Measurements from ENCODE around the gene KPNA4. TPM values are rescaled to one million over a fixed set of nuclear protein-coding genes. Genes with fewer than 3 reads are reported as not detected.

KPNA4 gene
- total and polyA plus RNA-seq, 2 donors (not counting 3 experiments of a cell fraction or from before 2014, with no cell fraction given), result 12.2 to 70.1 TPM

DNA sequence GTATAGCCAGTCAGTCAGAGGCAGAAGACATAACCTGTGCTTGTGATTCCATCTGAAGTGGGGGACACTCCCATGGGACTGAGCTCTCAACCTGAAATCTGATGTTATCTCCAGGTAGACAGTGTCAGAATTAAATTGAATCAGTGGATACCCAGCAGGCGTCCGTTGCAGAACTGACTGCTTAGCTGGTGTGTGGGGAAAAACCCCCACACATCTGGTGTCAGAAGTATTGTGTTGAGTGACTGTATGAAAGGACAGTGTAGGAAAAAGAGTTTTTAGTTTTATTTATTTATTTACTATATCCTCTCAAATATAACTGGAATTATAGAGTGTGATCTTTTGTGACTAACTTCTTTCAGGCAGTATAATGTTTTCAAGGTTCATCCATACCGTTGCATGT lies 10.4 kb downstream of the KPNA4 start:
- no peaks in the 10 kb centered on the region for H3K27me3 ChIP-seq (ENCODE audit: control insufficient read depth in 2 of 2, insufficient read depth in 2 of 2, low read length in 2 of 2)
- H3K9ac ChIP-seq (replicated peaks; ENCODE audit: extremely low read depth, insufficient read depth, low read length), result no peak overlapping the region
- H3K9me3 ChIP-seq (replicated peaks; ENCODE audit: control insufficient read depth, insufficient read depth, low read length), result no peaks in the 10 kb centered on the region
- dilution Hi-C loops (cut with MboI; ENCODE audit: extremely low pct_ligation_motif_present, low sequenced_read_pairs), result no loop called here
- DNase-seq (ENCODE audit: low read depth, low spot score) (no peak), FAIRE-seq (no peak)
- intact Hi-C loops (cut with micrococcal nuclease), result no loop called here
- no peak overlapping the region for H2AFZ ChIP-seq (ENCODE audit: low read depth, low read length)
- H3K79me2 ChIP-seq (ENCODE audit: control insufficient read depth, insufficient read depth, low read length), result peaks cover 99% of the 10 kb centered on the region
- no peak overlapping the region for H3K27ac ChIP-seq (ENCODE audit: insufficient read depth, low read depth, low read length)
- POLR2A ChIA-PET, result interaction anchor here (1.0 kb wide), 1 partner anchor 11 kb away, joined by 3 read pairs; no protein-coding TSS in a partner anchor
- H3K4me3 ChIP-seq (replicated peaks in 1 of 3; ENCODE audit: insufficient read depth in 1 of 3, low read depth in 1 of 3, low read length in 3 of 3), result no peak overlapping the region
- H3K9me1 ChIP-seq (replicated peaks; ENCODE audit: control insufficient read depth, extremely low read depth, insufficient read depth, low read length), result no peaks in the 10 kb centered on the region
- peaks cover 0 to 2% of the 10 kb centered on the region in 2 experiments for H3K36me3 ChIP-seq (ENCODE audit: control insufficient read depth in 2 of 2, extremely low read depth in 1 of 2, insufficient read depth in 2 of 2, low read length in 2 of 2)
- no TSS peak for BruUV-seq (replicated peaks)
- TF ChIP-seq EZH2 (IDR thresholded peaks at IDR 0.05; ENCODE audit: borderline replicate concordance, low read depth, low read length, severe bottlenecking), result no peak
- no peak for TF ChIP-seq FOS (IDR thresholded peaks at IDR 0.05; ENCODE audit: borderline replicate concordance, insufficient read depth, low read length)
- no peak for TF ChIP-seq GATA2 (IDR thresholded peaks at IDR 0.05; ENCODE audit: insufficient read depth, insufficient read length, low read depth, low read length)
- TF ChIP-seq JUN (IDR thresholded peaks at IDR 0.05; ENCODE audit: borderline replicate concordance, insufficient read depth, insufficient read length, low read depth), result no peak
- TF ChIP-seq, protein P1, sequence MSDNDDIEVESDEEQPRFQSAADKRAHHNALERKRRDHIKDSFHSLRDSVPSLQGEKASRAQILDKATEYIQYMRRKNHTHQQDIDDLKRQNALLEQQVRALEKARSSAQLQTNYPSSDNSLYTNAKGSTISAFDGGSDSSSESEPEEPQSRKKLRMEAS (IDR thresholded peaks at IDR 0.05; ENCODE audit: insufficient read depth, insufficient read length), result no peak
- TF ChIP-seq POLR2AphosphoS5 (IDR thresholded peaks at IDR 0.05; ENCODE audit: insufficient read depth, low read depth, low read length), result no peak
- TF ChIP-seq, protein P2, sequence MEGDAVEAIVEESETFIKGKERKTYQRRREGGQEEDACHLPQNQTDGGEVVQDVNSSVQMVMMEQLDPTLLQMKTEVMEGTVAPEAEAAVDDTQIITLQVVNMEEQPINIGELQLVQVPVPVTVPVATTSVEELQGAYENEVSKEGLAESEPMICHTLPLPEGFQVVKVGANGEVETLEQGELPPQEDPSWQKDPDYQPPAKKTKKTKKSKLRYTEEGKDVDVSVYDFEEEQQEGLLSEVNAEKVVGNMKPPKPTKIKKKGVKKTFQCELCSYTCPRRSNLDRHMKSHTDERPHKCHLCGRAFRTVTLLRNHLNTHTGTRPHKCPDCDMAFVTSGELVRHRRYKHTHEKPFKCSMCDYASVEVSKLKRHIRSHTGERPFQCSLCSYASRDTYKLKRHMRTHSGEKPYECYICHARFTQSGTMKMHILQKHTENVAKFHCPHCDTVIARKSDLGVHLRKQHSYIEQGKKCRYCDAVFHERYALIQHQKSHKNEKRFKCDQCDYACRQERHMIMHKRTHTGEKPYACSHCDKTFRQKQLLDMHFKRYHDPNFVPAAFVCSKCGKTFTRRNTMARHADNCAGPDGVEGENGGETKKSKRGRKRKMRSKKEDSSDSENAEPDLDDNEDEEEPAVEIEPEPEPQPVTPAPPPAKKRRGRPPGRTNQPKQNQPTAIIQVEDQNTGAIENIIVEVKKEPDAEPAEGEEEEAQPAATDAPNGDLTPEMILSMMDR (IDR thresholded peaks at IDR 0.05; ENCODE audit: extremely low read depth in 1 of 2, insufficient read depth in 1 of 2, low read depth in 1 of 2, low read length in 2 of 2), result no peak
- TF ChIP-seq POLR2A (IDR thresholded peaks at IDR 0.05; ENCODE audit: low read depth, low read length), result no peak
- no peak for TF ChIP-seq MYC (IDR thresholded peaks at IDR 0.05; ENCODE audit: low read depth, low read length)
- H3K4me2 ChIP-seq (ENCODE audit: insufficient read depth, low read length), result no peak overlapping the region
- H4K20me1 ChIP-seq (replicated peaks; ENCODE audit: control insufficient read depth, extremely low read depth, insufficient read depth, low read length), result peaks cover 36% of the 10 kb centered on the region
- CTCF ChIA-PET, result no interaction called here
- no peaks in the 10 kb centered on the region for H3K4me1 ChIP-seq (ENCODE audit: control insufficient read depth, extremely low read depth, insufficient read depth, low read length)
